ENCODE data around the gene DPP6.
"Not testable (repeated sequence)": the region's sequence is repeated elsewhere in the genome, so short reads cannot be mapped to it uniquely, and the experiment has no call there.

Gene DPP6

GRCh38 chr7:154919344-154920225 is 867.4 kb downstream of the DPP6 start:
- no peak for DNase-seq

GRCh38 chr7:154922472-154922871 is 870.3 kb downstream of the DPP6 start:
- not testable (repeated sequence) for DNase-seq

GRCh38 chr7:154927624-154928125 is 875.5 kb downstream of the DPP6 start:
- DNase-seq, result peak; percentile 76

- no peak for DNase-seq
Observed at GRCh38 chr7:154928136-154929005, 876.2 kb downstream of the DPP6 start.

- DNase-seq, result no peak
Observed at GRCh38 chr7:154929006-154929726, 877.0 kb downstream of the DPP6 start.

GRCh38 chr7:154931906-154932305 is 879.7 kb downstream of the DPP6 start:
- no peak for DNase-seq

GRCh38 chr7:154934353-154934952 is 882.3 kb downstream of the DPP6 start:
- DNase-seq, result not testable (repeated sequence)

GRCh38 chr7:154937837-154938236 is 885.6 kb downstream of the DPP6 start:
- DNase-seq, result no peak

GRCh38 chr7:154942691-154943090 is 890.5 kb downstream of the DPP6 start:
- DNase-seq, result no peak
